Astrocyte (in vitro differentiated cells and primary cell): ENCODE measurements around the gene LACTB. TPM values are rescaled to one million over a fixed set of nuclear protein-coding genes. Genes with fewer than 3 reads are reported as not detected.

Experiments
- DNase-seq: peaks from one replicate; pipeline ENCODE4 v3.0.0-alpha.2; 2010; ENCODE audit warnings: low read depth
- FAIRE-seq: peaks from 2 replicates; lab custom pipeline; 2011; peaks lifted over from hg19 to GRCh38; lab: Jason Lieb, UNC
- H2AFZ ChIP-seq: 2 replicates; pipeline ENCODE4 v1.6.0; 2012; ENCODE audit warnings: low read depth, low read length, inconsistent platforms
- H3K27ac ChIP-seq: 2 replicates; pipeline ENCODE4 v1.5.1; 2011; ENCODE audit warnings: low read depth, low read length, inconsistent platforms
- H3K27me3 ChIP-seq: 2 replicates; pipeline ENCODE4 v1.6.0; 2011; ENCODE audit warnings: low read length, inconsistent platforms; ENCODE audit not compliant: insufficient read depth
- H3K36me3 ChIP-seq: 2 replicates; pipeline ENCODE4 v1.5.1; 2011; ENCODE audit warnings: low read length, inconsistent platforms; ENCODE audit not compliant: insufficient read depth
- H3K4me1 ChIP-seq: 2 replicates; pipeline ENCODE4 v1.5.1; 2011; ENCODE audit warnings: low read length, inconsistent platforms; ENCODE audit not compliant: insufficient read depth
- H3K4me2 ChIP-seq: 2 replicates; pipeline ENCODE4 v1.6.0; 2012; ENCODE audit warnings: low read length, inconsistent platforms
- H3K4me3 ChIP-seq: 2 replicates; pipeline ENCODE4 v1.5.1; 2011; ENCODE audit warnings: low read depth, mild to moderate bottlenecking, low read length, inconsistent platforms; ENCODE audit not compliant: insufficient read depth
- H3K79me2 ChIP-seq: 2 replicates; pipeline ENCODE4 v1.6.0; 2012; ENCODE audit warnings: mild to moderate bottlenecking, low read length, inconsistent platforms; ENCODE audit not compliant: insufficient read depth
- H3K9ac ChIP-seq: 2 replicates; pipeline ENCODE4 v1.6.0; 2012; ENCODE audit warnings: mild to moderate bottlenecking, low read length, inconsistent platforms
- H3K9me3 ChIP-seq: 2 replicates; pipeline ENCODE4 v1.5.1; 2012; ENCODE audit warnings: low read depth, mild to moderate bottlenecking, low read length, inconsistent platforms; ENCODE audit not compliant: insufficient read depth
- H4K20me1 ChIP-seq: 2 replicates; pipeline ENCODE4 v1.6.0; 2012; ENCODE audit warnings: low read length, inconsistent platforms; ENCODE audit not compliant: insufficient read depth
- H3K27ac Mint-ChIP-seq: one replicate; pipeline ENCODE4 v1.8.0; 2021; ENCODE audit warnings: mild to moderate bottlenecking, mixed read lengths; ENCODE audit not compliant: unreplicated experiment
- H3K27me3 Mint-ChIP-seq: one replicate; pipeline ENCODE4 v1.8.0; 2021; ENCODE audit warnings: low read depth, mixed read lengths; ENCODE audit not compliant: unreplicated experiment
- H3K36me3 Mint-ChIP-seq: one replicate; pipeline ENCODE4 v1.8.0; 2021; ENCODE audit warnings: low read depth, mixed read lengths; ENCODE audit not compliant: unreplicated experiment
- H3K4me1 Mint-ChIP-seq: one replicate; pipeline ENCODE4 v1.8.0; 2021; ENCODE audit warnings: low read depth, mixed read lengths; ENCODE audit not compliant: unreplicated experiment
- H3K4me3 Mint-ChIP-seq: one replicate; pipeline ENCODE4 v1.8.0; 2021; ENCODE audit warnings: mild to moderate bottlenecking, moderate library complexity, mixed read lengths; ENCODE audit not compliant: unreplicated experiment
- H3K9me3 Mint-ChIP-seq: one replicate; pipeline ENCODE4 v1.8.0; 2021; ENCODE audit warnings: mild to moderate bottlenecking, mixed read lengths; ENCODE audit not compliant: unreplicated experiment
- CTCF ChIP-seq: IDR thresholded peaks from 2 replicates; pipeline ENCODE4 v1.5.1; 2011; ENCODE audit warnings: low read depth, mild to moderate bottlenecking, inconsistent platforms, low read length, moderate library complexity; ENCODE audit not compliant: insufficient read depth
- EZH2 ChIP-seq: IDR thresholded peaks from 2 replicates; pipeline ENCODE4 v1.6.1; 2012; ENCODE audit warnings: mild to moderate bottlenecking, low read length, inconsistent platforms; ENCODE audit not compliant: insufficient read depth
- total RNA-seq: library from RNA; stranded (reverse); gene quantifications from 2 replicates; pipeline ENCODE4 v1.2.1, GENCODE V29; 2021

Gene LACTB
- total RNA-seq, 1 donor from 2014 or later, result 29.8 TPM

GRCh38 chr15:63156086-63156710 is 34.5 kb downstream of the LACTB start:
- peaks cover 28% of the 10 kb centered on the region for H3K36me3 ChIP-seq
- H4K20me1 ChIP-seq, result peaks cover 27% of the 10 kb centered on the region
- Mint-ChIP-seq H3K27ac (peak overlapping the region; percentile 98), H3K27me3 (no peaks in the 10 kb centered on the region), H3K4me1 (peaks cover 4% of the 10 kb centered on the region), H3K4me3 (peak overlapping the region; percentile 97), H3K36me3 (peaks cover 15% of the 10 kb centered on the region), H3K9me3 (no peaks in the 10 kb centered on the region)
- DNase-seq, result no peak
- peak overlapping the region; percentile 93 for H3K27ac ChIP-seq
- H2AFZ ChIP-seq, result no peak overlapping the region
- H3K79me2 ChIP-seq, result peaks cover 53% of the 10 kb centered on the region
- TF ChIP-seq EZH2, result no peak
- TF ChIP-seq CTCF, result no peak
- peak; percentile 69 for FAIRE-seq
- no peaks in the 10 kb centered on the region for H3K9me3 ChIP-seq
- H3K4me1 ChIP-seq, result peaks cover 4% of the 10 kb centered on the region
- peak overlapping the region; percentile 86 for H3K4me2 ChIP-seq
- H3K4me3 ChIP-seq, result peak overlapping the region; percentile 98
- peak overlapping the region; percentile 96 for H3K9ac ChIP-seq
- no peaks in the 10 kb centered on the region for H3K27me3 ChIP-seq

GRCh38 chr15:63156755-63157117 is 35.1 kb downstream of the LACTB start:
- Mint-ChIP-seq H3K9me3 (no peaks in the 10 kb centered on the region), H3K4me3 (peak overlapping the region; percentile 97), H3K4me1 (peaks cover 4% of the 10 kb centered on the region), H3K27me3 (no peaks in the 10 kb centered on the region), H3K36me3 (peaks cover 11% of the 10 kb centered on the region), H3K27ac (peak overlapping the region; percentile 98)
- Histone ChIP-seq H2AFZ (no peak overlapping the region), H3K9me3 (no peaks in the 10 kb centered on the region), H3K9ac (peak overlapping the region; percentile 96), H3K4me3 (peak overlapping the region; percentile 98), H3K36me3 (peaks cover 24% of the 10 kb centered on the region), H4K20me1 (peaks cover 23% of the 10 kb centered on the region), H3K79me2 (peaks cover 50% of the 10 kb centered on the region), H3K27me3 (no peaks in the 10 kb centered on the region), H3K4me1 (peaks cover 4% of the 10 kb centered on the region), H3K27ac (peak overlapping the region; percentile 93), H3K4me2 (peak overlapping the region; percentile 86)
- peak; percentile 36 for DNase-seq
- FAIRE-seq, result peak; percentile 64
- TF ChIP-seq CTCF (no peak), EZH2 (no peak)

GRCh38 chr15:63157118-63157843 is 35.6 kb downstream of the LACTB start, which contains the start of gene RPS27L:
Gene RPS27L, minus strand, starts transcription at chr15:63157477. Its CDS starts 72 bp downstream, at chr15:63157405.
- peak within 1 kb of the TSS; percentile 59 for H2AFZ ChIP-seq
- no peaks in the 10 kb centered on the region for H3K27me3 ChIP-seq
- H3K4me1 ChIP-seq, result peaks cover 4% of the 10 kb centered on the region
- peaks cover 23% of the 10 kb centered on the region for H3K36me3 ChIP-seq
- H3K9ac ChIP-seq, result peak within 1 kb of the TSS; percentile 96
- peaks cover 4% of the 10 kb centered on the region for H3K4me1 Mint-ChIP-seq
- TF ChIP-seq CTCF, result no peak
- no peak for TF ChIP-seq EZH2
- H3K27me3 Mint-ChIP-seq, result no peaks in the 10 kb centered on the region
- H3K4me2 ChIP-seq, result peak within 1 kb of the TSS; percentile 86
- H3K27ac Mint-ChIP-seq, result peak within 1 kb of the TSS; percentile 98
- peak within 1 kb of the TSS; percentile 98 for H3K4me3 ChIP-seq
- H3K27ac ChIP-seq, result peak within 1 kb of the TSS; percentile 93
- H3K9me3 ChIP-seq, result no peaks in the 10 kb centered on the region
- H4K20me1 ChIP-seq, result peaks cover 19% of the 10 kb centered on the region
- DNase-seq (peak; percentile 92), FAIRE-seq (peak; percentile 17)
- peaks cover 46% of the 10 kb centered on the region for H3K79me2 ChIP-seq
- no peaks in the 10 kb centered on the region for H3K9me3 Mint-ChIP-seq
- H3K36me3 Mint-ChIP-seq, result peaks cover 10% of the 10 kb centered on the region
- peak within 1 kb of the TSS; percentile 97 for H3K4me3 Mint-ChIP-seq
